GM13977 (cell line): ENCODE results near the gene ABL2.
"Not testable (repeated sequence)": the region's sequence is repeated elsewhere in the genome, so short reads cannot be mapped to it uniquely, and the experiment has no call there.

Source experiments
- DNase-seq: peaks from one replicate; pipeline ENCODE4 v3.0.0; 2012; ENCODE audit warnings: low spot score
- in situ Hi-C: fragments of 300-500 bp; cut with MboI; formaldehyde crosslinking; loops from one replicate; pipeline ENCODE4 v1.12.0; 2022; ENCODE audit warnings: low sequenced_read_pairs, low pct_unique_long_range_greater_than_20kb, mixed read lengths, inconsistent platforms; ENCODE audit not compliant: unreplicated experiment
- TF ChIP-seq, protein P1 (sequence below): IDR thresholded peaks from 2 replicates; pipeline ENCODE4 v1.5.1; 2012; ENCODE audit warnings: mild to moderate bottlenecking, control low read depth; ENCODE audit not compliant: insufficient read depth; ENCODE audit errors: extremely low read depth, missing control alignments

Gene ABL2

DNA sequence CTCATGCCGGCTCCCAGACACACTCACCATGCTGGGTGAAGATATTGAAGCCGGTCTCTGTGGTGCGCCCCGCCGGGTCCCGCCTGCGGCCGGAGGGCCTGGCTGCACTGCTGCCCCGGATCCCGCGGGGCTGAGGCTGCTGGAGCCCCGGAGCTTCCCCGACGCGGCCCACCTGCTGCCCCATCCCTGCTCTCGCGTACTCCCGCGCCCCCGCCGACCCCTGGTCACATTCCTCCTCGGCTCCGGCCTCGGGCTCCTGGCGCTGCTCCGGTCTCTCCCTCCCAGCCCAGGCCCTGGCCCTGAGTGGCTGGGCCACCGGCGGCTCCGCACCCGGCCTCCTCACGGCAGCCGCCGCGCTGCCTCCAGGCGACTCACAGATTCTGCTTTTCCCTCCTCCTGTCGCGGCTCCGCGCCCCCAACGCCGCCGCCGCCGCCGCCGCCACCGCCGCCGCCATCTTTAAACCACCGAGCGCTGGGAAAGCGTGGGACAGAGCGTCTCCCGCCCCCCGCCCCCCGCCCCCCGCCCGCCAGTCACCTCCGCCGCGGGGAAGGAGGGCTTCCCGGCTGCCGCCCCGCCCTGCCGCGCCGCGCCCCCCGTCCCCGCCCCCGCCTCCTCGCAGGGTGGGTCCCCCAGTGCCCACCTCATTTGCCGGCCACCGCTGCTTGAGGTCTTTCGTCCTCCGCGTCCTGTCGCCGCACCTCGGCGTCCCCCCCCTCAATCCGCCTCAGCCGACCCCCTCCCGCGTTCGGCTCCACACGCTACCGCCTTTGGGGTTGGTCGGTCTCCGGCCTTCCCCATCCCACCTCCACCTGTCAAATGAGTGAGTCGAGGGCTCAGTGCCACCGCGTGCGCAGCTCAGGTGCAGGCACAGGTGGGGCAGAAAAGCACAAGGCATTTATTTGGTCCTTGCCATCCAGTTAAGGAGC lies at the start of gene ABL2:
ABL2 (minus strand) TSS at position 464 of the 927 bp plus-strand sequence; CDS start at position 184, 280 bp downstream.
- DNase-seq, result peak; percentile 88
- TF ChIP-seq, protein P1, sequence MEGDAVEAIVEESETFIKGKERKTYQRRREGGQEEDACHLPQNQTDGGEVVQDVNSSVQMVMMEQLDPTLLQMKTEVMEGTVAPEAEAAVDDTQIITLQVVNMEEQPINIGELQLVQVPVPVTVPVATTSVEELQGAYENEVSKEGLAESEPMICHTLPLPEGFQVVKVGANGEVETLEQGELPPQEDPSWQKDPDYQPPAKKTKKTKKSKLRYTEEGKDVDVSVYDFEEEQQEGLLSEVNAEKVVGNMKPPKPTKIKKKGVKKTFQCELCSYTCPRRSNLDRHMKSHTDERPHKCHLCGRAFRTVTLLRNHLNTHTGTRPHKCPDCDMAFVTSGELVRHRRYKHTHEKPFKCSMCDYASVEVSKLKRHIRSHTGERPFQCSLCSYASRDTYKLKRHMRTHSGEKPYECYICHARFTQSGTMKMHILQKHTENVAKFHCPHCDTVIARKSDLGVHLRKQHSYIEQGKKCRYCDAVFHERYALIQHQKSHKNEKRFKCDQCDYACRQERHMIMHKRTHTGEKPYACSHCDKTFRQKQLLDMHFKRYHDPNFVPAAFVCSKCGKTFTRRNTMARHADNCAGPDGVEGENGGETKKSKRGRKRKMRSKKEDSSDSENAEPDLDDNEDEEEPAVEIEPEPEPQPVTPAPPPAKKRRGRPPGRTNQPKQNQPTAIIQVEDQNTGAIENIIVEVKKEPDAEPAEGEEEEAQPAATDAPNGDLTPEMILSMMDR, result no peak
- in situ Hi-C loops, result no loop called here

DNA sequence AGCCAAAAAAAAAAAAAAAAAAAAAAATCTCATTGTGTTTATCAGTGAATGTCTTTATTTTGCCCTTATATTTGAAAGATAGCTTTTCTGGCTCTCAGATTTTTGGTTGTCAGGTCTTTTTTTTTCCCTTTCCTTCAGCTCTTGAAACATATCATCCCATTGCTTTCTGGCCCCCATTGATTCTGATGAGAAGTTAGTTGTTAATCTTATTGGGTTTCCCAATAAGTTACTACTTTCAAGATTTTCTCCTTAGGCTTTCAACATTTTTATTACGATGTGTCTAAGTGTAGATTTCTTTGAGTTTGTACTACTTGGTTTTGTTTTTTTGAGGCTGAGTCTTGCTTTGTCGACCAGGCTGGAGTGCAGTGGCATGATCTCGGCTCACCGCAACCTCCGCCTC lies 49.4 kb upstream of the ABL2 start:
- TF ChIP-seq, protein P1, result no peak
- no peak for DNase-seq
- in situ Hi-C loops, result no loop called here

DNA sequence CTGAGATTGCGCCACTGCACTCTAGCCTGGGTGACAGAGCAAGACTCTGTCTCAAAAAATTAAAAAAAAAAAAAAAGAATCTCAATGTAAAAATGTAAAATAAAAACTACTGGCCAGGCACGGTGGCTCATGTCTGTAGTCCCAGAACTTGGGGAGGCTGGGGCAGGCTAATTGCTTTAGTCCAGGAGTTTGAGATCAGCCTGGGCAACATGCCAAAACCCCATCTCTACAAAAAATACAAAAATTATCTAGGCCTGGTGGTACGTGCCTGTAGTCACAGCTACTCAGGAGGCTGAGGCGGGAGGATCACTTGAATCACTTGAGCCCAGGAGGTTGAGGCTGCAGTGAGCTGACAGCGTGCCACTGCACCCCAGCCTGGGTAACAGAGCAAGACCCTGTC lies 44.9 kb upstream of the ABL2 start:
- in situ Hi-C loops, result not testable (repeated sequence)

DNA sequence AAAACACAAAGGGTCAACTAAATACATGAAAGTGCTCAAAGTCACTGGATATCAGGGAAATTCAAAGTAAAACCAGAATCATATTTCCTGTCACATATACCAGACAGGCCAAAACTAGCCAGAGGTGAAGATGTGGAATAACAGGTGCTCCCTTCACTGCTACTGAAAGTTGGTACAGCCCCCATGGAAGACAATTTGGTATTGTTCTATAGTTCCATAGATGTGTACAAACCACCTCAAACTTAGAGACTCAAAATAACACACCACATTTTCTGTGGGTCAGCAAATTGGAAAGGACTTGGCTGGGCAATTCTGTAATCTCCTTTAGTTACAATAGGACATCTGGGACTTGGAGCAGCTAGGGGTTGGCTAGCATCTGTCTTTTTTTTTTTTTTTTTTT lies 39.6 kb upstream of the ABL2 start:
- in situ Hi-C loops, result no loop called here
- TF ChIP-seq, protein P1, result no peak
- DNase-seq, result no peak

More for the DNA sequence above, 44.9 kb upstream of the ABL2 start:
- DNase-seq, result not testable (repeated sequence)

DNA sequence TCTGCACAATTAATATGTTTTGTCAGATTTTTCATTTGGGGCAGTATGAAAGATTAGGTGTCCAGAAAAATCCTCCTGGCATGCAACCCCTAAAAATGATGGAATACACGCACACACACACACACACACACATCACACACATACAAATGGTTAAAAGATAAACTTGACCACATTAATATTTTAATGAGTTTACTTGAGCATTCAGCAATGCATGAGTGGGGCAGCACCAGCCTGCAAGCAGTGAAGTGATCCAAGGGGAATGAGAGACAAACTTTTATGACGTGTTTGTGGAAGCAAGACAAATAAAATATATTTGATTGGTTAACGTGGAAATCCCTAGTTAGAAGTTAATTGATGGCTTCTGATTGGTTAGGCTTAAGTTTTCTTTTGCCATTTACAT lies 35.0 kb upstream of the ABL2 start:
- TF ChIP-seq, protein P1, result no peak
- no peak for DNase-seq
- in situ Hi-C loops, result no loop called here

DNA sequence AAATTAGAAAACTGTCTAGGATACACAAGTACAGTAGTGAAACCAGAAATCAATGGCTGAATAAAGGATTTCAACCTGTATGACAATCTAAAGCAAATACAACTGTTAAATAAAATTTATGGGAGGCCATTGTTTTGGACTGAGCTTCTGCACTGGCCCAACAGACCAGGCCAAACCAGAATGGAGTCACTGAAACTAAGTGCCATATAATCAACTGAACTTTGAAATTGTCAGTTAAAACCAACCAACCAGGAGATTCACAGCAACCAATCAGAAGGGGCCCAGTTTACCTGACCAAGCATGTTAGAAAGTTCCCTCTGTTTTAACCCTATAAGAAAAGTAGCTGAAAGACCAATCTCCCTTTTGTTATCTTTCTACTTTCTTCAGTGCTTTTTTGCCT lies 33.6 kb upstream of the ABL2 start:
- TF ChIP-seq, protein P1, result no peak
- DNase-seq, result no peak
- in situ Hi-C loops, result no loop called here

DNA sequence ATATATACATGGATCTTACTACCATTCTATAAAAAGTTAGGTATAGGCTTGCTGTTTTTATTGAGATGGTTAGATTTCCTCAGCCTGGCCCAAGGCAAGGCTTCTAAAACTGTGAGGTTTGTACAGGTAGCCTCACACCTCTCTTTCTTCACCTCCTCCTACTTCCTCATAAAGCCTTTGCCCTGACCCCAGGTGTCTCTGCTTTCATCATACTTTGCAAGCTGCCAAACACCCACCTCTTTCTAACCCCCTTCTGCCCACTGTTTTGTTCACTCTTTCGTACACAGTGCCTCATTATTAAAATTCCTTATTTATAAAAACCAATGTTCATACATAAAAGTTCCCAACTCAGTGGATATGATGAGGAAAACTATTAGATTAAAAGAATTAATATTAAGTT lies 32.7 kb upstream of the ABL2 start:
- in situ Hi-C loops, result no loop called here
- no peak for DNase-seq
- TF ChIP-seq, protein P1, result no peak
